HG02610 (cell line): ENCODE data around the gene SHC4.
A peak's percentile ranks its signal among the peaks of the same experiment; 100 is the strongest.

Experiments used
- ATAC-seq: cut with Tn5 transposase; IDR thresholded peaks from one replicate; pipeline ENCODE4 v1.9.1; 2021; ENCODE audit warnings: mild to moderate bottlenecking, moderate library complexity; ENCODE audit not compliant: unreplicated experiment

SHC4 gene, protein sequence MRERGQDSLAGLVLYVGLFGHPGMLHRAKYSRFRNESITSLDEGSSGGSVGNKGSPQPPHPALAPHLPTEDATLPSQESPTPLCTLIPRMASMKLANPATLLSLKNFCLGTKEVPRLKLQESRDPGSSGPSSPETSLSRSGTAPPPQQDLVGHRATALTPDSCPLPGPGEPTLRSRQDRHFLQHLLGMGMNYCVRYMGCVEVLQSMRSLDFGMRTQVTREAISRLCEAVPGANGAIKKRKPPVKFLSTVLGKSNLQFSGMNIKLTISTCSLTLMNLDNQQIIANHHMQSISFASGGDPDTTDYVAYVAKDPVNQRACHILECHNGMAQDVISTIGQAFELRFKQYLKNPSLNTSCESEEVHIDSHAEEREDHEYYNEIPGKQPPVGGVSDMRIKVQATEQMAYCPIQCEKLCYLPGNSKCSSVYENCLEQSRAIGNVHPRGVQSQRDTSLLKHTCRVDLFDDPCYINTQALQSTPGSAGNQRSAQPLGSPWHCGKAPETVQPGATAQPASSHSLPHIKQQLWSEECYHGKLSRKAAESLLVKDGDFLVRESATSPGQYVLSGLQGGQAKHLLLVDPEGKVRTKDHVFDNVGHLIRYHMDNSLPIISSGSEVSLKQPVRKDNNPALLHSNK

DNA sequence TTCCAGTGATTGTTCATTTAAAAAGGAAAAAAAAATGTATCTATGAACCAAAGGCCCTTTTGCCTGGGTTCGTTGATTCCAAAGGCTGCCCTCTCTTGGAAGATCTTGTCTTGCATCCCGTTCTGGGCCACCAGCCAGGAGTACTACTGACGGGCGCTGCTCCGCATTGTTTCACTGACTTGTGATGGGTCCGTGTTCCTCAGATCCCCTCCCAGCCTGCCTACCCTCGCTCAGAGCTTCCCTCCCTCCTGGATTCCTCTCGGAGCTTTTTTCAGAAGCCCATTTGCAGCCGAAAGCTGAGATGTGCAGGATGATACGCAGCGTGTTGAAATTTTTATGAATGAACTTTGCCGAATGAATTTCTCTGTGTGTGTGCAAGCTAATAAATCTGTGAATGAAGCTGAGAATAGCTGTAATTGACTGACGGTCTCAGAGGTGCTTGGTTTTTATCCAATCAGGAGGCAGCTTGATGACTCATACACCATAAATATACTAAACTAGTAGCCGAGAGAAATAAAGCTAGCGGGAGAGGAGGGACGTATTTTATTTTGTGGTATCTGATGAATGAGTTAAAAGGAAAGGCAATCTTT is at the start of gene SHC4:
Gene SHC4, minus strand, starts transcription at position 396 of the 590 bp plus-strand sequence. CDS start 904 bp downstream, outside the sequence.
- ATAC-seq = peak; percentile 33

DNA sequence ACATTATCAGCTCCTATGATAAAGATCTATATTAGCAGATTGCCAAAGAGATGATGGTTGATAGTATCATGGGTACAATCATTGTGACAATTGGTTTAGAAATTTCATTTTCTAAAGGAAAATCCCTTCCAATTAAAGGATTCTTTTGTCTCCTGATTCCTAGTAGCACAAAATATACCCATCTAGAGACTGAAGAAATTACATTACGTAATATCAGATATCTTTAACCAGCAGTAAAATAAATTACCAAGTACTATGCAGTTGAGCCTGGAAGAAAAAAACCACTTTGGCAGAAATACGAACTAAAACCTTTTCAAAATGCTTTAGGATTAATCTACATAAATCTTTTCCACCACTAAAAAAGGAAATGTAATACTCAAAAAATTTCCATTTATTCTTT is 35.6 kb upstream of the SHC4 start:
- ATAC-seq = no peak

DNA sequence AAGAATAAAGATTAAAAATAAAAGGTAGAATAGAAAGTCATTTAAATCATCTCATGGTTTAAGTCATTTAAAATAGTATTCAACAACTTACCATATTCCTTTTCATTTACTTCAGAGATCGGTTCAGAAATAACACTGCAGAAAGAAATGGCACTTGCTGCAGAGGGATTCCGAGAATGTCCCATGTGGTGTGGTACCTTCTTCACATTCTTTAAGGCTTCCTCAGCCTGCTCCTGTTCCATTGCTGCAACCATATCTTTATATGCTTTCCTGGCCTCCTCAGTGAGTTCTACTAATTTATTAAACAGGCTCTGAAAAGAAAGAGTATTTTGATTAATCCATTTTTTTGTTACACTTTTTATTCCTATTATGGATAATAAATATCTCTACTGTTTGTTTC is 32.6 kb upstream of the SHC4 start:
- ATAC-seq = no peak

DNA sequence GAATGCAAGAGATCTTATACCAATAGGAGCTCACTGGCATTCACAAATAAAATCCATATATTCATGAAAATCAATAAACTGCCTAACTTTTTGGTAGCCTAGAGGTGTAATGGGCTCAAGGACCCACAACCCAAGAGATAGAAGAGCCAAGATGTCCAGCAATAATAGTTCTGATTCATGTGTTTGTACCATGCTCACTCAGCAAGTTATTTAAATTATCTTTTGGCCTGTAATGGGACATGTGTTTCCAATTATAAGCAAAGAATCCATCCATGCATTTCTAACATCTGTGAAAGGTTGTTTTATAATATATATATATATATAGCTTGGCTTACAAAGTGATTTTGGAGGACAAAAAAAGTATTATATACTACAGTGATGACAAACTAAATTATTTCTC is 29.7 kb upstream of the SHC4 start:
- no peak for ATAC-seq

DNA sequence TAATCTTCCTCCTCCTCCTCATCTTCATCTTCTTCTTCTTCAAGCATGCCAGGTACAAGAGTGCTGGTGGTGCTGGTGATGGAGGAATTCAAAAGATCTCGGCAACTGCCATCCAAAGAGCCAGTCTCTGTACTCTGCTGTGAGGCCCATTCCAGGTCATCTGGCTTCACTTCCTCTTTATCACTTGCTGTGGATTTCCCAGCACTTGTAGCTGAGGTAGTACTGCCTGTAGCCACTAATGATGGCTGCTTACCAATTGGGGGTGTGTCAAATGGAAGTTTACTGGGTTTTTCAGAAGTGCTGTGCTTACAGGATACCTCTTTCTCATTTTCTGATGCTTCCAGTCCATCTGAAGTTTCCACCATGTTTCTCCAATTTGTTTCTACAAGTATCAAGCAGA is 28.8 kb upstream of the SHC4 start:
- peak; percentile 96 for ATAC-seq

DNA sequence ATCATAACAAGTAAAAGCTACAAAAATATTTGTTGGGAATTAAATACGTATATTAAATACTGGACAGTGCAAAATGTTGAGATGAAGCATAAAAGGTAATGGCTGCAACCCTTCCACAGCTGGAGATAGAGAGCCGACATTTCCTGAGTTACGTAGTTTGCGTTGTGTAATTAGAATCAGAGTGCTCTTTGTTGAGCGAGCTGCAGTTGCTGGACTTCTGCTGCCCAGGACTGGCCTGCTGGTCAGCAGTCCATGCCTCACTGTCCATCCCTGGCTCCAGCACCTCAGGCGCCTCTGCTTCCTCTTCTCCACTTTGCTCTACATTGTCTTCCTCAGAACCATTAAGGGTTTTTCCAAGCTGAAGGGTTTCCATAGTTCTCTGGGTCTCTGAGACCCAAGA is 28.4 kb upstream of the SHC4 start:
- ATAC-seq = peak; percentile 17

DNA sequence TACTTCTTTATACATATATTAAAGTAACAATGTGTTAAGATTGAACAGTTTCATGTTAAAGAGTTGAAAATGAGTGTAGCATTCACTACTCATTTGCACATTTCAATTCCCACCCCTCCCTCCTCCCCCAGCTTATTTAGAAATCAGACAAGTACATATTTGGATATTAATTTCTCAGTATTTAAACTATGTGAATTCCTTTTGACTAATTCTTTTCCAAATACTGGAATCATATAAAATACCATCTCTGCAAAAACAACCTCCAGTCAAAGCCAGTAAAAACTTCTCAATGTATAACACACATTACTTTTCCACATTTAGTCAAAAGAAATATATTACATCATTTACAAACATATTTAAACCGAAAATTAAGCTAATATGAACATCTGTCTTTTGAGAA is 25.5 kb upstream of the SHC4 start:
- ATAC-seq = no peak

DNA sequence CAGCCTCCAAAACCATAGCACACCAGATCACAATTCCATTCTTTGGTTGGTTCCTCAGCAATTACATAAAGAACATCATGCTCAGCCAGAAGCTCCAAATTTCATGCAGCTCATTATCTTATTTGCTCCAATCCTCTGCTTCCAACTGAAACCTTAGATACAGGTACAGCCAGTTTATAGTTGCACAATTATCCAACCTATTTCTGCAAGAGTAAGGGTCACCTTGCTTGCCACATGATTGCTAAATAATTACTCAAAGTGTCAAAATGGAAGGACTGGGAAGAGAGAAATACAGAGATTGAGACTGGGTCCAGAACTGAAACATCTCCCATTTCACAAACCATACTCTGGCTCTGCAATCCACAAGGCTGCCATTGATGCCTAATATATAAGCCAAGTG is 23.4 kb upstream of the SHC4 start:
- ATAC-seq = no peak

DNA sequence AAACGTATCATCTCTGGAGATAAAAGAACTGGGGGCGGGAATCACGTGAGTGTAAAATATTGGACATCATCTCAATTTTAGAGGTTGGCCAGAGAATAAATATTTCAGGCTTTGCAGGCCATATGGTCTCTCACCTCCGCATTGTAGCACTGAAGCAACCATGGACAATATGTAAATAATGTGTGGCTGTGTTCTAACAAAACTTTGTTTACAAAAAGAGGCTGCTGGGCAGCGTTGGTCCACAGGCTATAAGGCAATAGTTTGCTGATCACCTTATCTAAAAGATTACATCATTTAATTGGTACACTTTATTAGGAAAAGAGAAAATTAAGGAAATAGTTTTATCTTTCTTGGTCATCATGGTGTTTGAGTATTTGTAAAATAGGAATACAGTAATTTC is 22.5 kb upstream of the SHC4 start:
- no peak for ATAC-seq

DNA sequence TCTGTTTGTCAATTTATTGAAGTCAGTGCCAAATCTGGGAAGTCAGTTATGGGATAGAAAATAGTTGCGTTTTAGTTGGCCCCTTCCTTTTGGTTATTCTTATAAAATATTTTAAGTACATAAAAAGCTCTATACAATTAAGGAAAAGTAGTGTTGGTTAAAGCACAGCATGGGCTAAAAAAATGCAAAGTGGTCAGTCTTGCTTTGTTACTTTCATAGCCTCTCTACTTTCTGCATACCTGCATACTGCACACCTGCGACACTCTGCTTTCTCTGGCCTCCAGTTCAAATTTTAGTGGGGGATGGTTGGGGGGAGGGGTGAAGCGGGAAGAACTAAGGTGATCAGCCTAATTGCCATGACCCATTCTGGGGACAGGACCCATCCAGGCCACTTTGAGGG is 21.8 kb upstream of the SHC4 start:
- ATAC-seq = no peak

DNA sequence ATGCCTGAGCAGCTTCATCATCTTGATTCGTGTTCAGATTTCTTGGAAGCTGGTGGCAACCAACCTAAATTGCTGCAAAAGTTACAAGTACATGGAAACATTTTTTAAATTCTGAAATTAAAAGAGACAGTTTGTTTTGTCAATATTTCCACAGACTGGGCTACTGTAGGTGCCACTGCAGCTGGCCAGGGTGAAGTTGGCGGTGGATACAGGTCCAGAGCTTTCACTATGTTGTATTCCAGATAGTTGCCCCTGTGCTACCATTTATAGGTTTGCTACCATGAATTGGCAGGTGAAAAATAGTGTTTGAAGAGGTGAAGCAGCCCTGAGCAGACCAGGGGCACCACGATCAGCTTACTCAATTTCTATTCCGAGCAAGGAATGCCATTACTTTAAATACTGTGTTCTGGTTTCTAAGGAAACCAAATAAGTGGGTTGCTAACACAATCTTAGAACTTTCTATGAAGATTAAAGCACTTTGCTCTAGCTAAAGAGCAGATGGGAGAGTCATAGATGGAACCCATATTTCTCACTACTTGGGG is 21.2 kb upstream of the SHC4 start:
- ATAC-seq = no peak

DNA sequence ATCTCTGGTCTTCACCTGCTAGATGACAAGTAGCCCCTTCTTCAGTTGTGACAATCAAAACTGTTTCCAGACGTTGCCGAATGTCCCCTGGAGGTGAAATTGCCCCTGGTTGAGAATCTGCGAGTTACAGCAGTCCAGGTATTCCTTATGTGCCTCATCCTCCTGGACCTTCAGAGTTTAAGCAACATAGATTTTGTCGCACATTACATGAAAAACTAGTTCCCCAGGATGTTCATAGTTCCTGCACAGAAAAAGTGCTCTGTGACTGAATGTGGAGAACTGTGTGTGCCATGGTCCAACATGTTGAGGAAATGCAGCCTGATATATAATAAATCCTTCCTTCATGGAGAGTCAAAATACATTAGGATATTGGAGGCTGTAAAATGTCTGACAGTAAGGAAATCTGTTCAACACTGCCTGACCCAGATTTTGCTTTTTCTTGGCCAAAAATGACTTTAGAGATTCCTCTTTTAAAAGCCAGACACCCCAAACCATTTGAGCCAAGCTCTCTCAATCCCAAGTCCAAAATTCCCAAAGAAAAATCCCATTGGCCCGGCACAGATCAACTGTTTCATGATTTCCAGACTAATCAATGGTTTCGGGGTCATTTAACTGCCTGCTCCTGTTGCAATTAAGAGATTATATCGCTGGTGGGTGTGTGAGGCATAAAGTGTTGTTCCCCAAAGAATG is 20.4 kb upstream of the SHC4 start:
- ATAC-seq = no peak

DNA sequence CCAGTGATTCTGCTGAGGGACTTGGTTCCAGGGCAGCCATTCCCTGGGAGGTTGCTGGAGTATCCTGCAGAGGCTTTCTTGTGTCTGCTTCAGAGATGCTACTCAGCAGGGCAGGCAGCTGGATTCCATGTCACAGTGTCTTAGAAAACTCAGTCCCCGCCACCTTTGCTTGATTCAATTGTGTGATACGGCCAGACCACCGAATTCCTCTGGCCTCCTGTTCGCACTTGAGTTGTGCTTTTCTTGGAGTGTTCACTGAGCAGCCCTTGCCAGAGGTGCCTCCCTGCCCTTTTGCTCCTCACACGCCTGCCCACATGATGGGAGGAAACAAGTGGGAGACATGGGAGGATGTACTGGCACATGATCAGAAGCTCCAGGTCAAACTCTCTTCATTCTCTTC is 19.6 kb upstream of the SHC4 start:
- no peak for ATAC-seq

DNA sequence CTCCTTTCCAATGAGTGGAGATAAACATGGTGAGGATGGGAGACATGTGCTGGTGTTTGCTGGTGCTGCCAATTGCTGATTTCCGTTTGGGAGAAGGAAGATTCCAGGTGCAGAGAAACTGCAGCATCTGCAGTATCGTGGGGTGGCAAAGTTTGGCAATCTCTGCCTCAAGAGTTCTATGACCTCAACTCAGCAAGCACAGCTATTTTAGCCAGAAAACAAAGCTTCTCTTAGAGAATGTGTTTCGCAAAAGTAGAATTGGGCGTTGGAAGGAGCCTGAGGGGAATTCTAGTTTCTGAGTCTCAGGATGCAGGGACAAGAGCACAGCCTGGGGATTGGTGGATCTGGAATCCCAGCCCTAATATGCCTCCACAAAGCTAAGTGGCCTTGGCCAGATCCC is 18.2 kb upstream of the SHC4 start:
- no peak for ATAC-seq

DNA sequence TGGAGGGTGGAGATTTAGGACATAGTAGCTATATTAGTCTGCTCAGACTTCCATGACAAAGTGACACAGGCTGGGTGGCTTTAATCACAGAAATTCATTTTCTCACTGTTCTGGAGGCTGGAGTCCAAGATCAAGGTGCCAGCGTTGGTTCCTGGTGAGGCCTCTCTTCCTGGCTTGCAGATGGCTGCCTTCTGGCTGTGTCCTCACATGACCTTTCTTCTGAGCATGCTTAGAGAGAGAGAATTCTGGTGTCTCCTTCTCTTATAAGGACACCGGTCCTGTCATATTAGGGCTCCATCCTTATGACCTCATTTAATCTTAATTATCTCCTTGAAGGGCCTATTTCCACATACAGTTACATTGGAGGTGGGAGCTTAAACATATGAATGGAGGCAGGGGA is 14.9 kb upstream of the SHC4 start:
- ATAC-seq = no peak

DNA sequence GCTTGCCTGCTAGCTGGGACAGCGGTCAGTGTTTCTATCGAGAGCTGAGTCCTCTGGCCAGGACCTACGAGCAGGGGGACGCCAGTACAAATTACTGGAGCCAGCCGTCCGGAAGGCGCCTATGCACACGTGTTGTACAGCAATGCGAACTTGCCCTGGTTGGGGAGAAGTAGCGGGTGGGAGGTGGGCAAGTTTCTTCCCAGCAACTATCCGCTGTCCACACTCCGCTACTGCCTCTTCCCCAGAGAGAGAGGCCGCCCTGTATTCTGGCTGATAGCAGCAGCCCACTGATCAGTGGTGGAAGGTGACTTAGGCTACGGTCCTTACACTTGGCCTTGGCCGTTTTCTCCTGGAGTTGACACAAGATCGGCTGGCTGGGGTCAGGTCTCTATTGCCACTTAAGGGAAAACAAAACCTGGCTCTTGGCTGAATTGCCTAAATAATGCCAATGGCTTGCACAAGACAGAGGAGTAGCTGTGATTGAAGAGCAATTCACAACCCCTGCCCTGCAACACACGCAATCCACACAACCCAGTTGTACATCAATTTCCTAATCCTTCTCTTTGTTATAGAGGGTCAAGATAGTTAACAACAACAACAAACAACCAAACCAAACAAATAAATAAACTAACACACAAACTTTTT is 12.8 kb upstream of the SHC4 start:
- no peak for ATAC-seq

DNA sequence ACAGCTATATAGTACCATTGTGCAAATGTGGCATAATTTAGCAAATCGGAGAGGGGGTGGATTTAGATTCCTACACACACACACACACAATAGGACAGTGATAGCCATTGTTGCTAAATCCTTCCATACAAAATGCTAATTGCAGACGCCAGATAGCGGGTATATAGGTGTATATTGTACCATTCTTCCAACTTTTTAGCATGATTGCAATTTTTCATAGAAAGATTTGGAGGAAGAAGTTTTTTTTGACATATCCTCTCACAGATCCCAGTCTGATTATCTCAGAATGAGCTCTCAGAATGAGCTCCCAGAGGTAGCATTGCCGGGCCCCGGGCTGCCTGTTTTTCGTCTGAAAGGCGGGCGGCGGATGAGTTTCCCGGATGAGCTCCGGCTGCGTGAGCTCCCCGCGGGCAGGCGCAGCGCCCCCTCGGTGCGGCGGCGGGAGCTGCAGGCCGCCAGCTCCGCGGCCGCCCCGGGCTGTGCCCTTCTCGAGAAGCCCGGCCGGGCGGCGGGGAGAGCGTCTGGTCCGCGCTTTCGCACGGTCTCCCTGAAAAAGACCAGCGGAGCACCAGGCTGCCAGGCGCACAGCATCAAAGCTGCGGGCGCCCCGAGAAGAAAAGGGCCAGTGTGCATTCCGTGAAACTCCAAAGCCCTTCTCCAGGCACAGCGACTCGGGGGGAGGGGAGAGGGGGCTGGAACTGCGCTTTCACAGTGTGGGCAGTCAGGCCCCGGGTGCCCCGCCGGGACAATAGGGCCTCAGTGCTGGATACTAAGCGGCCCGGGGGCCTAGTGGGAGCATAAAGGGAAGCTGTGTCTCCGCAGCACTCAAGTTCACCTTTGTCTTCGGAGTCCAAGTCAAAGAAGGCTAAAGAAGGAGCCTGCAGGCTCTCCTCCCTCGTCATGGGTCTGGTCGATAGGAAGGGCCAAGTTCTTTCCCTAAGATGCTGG is 12.0 kb upstream of the SHC4 start:
- peak; percentile 94 for ATAC-seq

DNA sequence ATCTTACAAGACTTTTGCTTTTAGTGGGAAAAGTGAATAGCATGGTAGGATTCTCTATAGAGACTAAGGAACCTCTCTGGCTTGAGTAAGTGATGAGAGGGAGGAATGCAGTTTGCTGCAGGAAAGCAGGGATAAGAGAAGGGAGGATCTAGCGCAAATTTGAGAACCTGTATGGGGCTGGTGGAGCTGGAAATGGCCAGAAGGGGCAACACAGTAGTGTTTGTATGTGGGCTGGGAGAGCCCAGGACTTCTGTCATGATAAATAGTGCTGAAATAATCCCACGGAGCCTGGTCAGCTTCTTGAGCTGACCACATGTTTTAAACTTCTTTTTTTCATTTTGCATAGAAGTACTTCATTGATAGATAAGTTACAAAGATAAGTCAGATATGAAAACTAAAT is 11.2 kb upstream of the SHC4 start:
- ATAC-seq = no peak

DNA sequence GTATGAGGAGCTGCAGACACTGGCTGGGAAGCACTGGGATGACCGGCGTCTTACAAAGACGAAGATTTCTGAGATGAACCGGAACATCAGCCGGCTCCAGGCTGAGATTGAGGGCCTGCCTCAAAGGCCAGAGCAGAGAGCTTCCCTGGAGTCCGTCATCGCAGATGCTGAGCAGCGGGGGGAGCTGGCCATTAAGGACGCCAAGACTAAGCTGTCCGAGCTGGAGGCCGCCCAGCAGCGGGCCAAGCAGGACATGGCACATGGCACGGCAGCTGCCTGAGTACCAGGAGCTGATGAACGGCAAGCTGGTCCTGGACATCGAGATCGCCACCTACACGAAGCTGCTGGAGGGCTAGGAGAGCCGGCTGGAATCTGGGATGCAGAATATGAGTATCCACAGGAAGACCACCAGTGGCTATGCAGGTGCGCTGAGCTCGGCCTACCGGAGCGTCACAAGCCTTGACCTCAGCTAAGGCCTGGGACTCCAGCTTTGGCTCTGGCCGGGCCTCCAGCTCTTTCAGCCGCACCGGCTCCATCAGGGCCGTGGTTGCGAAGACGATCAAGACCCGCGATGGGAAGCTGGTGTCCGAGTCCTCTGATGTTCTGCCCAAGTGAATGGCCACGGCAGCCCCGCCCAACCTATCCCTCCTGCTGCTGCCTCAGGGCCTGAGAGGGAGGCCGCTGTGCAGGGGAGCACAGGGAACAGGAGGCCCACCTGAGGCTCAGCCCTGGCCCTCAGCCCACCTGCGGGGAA is 9.2 kb upstream of the SHC4 start:
- no peak for ATAC-seq
